ENCODE data around the gene DNAH12. TPM values are rescaled to one million over a fixed set of nuclear protein-coding genes. Genes with fewer than 3 reads are reported as not detected.

The DNAH12 gene
- total and polyA plus RNA-seq, 2 experiments from 2014 or later = not detected

GRCh38 chr3:57274845-57275244 is 269.3 kb downstream of the DNAH12 start (continued):
- TF ChIP-seq, protein P1, sequence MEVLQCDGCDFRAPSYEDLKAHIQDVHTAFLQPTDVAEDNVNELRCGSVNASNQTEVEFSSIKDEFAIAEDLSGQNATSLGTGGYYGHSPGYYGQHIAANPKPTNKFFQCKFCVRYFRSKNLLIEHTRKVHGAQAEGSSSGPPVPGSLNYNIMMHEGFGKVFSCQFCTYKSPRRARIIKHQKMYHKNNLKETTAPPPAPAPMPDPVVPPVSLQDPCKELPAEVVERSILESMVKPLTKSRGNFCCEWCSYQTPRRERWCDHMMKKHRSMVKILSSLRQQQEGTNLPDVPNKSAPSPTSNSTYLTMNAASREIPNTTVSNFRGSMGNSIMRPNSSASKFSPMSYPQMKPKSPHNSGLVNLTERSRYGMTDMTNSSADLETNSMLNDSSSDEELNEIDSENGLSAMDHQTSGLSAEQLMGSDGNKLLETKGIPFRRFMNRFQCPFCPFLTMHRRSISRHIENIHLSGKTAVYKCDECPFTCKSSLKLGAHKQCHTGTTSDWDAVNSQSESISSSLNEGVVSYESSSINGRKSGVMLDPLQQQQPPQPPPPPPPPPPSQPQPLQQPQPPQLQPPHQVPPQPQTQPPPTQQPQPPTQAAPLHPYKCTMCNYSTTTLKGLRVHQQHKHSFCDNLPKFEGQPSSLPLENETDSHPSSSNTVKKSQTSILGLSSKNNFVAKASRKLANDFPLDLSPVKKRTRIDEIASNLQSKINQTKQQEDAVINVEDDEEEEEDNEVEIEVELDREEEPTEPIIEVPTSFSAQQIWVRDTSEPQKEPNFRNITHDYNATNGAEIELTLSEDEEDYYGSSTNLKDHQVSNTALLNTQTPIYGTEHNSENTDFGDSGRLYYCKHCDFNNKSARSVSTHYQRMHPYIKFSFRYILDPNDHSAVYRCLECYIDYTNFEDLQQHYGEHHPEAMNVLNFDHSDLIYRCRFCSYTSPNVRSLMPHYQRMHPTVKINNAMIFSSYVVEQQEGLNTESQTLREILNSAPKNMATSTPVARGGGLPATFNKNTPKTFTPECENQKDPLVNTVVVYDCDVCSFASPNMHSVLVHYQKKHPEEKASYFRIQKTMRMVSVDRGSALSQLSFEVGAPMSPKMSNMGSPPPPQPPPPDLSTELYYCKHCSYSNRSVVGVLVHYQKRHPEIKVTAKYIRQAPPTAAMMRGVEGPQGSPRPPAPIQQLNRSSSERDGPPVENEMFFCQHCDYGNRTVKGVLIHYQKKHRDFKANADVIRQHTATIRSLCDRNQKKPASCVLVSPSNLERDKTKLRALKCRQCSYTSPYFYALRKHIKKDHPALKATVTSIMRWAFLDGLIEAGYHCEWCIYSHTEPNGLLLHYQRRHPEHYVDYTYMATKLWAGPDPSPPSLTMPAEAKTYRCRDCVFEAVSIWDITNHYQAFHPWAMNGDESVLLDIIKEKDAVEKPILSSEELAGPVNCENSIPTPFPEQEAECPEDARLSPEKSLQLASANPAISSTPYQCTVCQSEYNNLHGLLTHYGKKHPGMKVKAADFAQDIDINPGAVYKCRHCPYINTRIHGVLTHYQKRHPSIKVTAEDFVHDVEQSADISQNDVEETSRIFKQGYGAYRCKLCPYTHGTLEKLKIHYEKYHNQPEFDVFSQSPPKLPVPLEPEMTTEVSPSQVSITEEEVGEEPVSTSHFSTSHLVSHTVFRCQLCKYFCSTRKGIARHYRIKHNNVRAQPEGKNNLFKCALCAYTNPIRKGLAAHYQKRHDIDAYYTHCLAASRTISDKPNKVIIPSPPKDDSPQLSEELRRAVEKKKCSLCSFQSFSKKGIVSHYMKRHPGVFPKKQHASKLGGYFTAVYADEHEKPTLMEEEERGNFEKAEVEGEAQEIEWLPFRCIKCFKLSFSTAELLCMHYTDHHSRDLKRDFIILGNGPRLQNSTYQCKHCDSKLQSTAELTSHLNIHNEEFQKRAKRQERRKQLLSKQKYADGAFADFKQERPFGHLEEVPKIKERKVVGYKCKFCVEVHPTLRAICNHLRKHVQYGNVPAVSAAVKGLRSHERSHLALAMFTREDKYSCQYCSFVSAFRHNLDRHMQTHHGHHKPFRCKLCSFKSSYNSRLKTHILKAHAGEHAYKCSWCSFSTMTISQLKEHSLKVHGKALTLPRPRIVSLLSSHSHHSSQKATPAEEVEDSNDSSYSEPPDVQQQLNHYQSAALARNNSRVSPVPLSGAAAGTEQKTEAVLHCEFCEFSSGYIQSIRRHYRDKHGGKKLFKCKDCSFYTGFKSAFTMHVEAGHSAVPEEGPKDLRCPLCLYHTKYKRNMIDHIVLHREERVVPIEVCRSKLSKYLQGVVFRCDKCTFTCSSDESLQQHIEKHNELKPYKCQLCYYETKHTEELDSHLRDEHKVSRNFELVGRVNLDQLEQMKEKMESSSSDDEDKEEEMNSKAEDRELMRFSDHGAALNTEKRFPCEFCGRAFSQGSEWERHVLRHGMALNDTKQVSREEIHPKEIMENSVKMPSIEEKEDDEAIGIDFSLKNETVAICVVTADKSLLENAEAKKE (CRISPR knock-in tag; IDR thresholded peaks at IDR 0.05) = no peak
- TF ChIP-seq EZH2phosphoT487 (IDR thresholded peaks at IDR 0.05; ENCODE audit: unreplicated experiment) = no peak
- TF ChIP-seq EZH2 (IDR thresholded peaks at IDR 0.05; ENCODE audit: low read depth, unreplicated experiment) = no peak
- TF ChIP-seq CREB1 (CRISPR knock-in tag; IDR thresholded peaks at IDR 0.05; ENCODE audit: low read depth) = no peak
- TF ChIP-seq, protein P2, sequence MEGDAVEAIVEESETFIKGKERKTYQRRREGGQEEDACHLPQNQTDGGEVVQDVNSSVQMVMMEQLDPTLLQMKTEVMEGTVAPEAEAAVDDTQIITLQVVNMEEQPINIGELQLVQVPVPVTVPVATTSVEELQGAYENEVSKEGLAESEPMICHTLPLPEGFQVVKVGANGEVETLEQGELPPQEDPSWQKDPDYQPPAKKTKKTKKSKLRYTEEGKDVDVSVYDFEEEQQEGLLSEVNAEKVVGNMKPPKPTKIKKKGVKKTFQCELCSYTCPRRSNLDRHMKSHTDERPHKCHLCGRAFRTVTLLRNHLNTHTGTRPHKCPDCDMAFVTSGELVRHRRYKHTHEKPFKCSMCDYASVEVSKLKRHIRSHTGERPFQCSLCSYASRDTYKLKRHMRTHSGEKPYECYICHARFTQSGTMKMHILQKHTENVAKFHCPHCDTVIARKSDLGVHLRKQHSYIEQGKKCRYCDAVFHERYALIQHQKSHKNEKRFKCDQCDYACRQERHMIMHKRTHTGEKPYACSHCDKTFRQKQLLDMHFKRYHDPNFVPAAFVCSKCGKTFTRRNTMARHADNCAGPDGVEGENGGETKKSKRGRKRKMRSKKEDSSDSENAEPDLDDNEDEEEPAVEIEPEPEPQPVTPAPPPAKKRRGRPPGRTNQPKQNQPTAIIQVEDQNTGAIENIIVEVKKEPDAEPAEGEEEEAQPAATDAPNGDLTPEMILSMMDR (conservative IDR thresholded peaks at IDR 0.05; ENCODE audit: low read depth in 2 of 2) = no peak

DNA sequence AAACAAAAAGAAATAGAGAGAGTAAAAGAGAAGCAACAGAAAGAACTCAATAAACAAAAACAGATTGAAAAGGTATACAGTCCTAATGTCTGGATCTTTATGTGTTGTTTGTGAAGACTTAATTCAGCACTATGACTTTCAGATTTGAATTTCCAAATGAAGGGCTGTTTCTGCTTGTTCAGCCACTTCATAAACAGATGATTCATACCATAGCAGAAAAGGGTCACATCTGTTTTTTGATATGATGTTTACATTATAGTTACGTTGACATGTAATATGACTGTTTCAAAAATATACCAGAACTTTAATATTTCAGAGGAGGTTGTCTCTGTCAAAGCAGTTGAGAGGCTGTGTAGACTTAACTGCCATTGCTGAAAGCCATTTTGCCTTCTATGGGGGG is 275.7 kb downstream of the DNAH12 start:
- no peak overlapping the region for H3K4me2 ChIP-seq
- H3F3A ChIP-seq (replicated peaks; ENCODE audit: low read depth) = no peaks in the 10 kb centered on the region
- no peak for DNase-seq (ENCODE audit: low spot score)
- peaks cover 39% of the 10 kb centered on the region for H3K36me3 Mint-ChIP-seq (ENCODE audit: low read depth)
- no peaks in the 10 kb centered on the region for H3K4me1 ChIP-seq (ENCODE audit: insufficient read depth)
- H3K79me2 ChIP-seq (replicated peaks; ENCODE audit: insufficient read depth) = no peaks in the 10 kb centered on the region
- peaks cover 6% of the 10 kb centered on the region; the same call in 1 of the 2 replicates for H4K20me1 ChIP-seq (replicated peaks; ENCODE audit: insufficient read depth)
- H3K36me3 ChIP-seq (ENCODE audit: insufficient read depth) = peaks cover 18% of the 10 kb centered on the region
- H3K27ac ChIP-seq (ENCODE audit: low read depth) = no peak overlapping the region
- TF ChIP-seq, protein P2 (conservative IDR thresholded peaks at IDR 0.05; ENCODE audit: low read depth in 2 of 2) = no peak
- TF ChIP-seq STAT1 (IDR thresholded peaks at IDR 0.05; ENCODE audit: unreplicated experiment) = no peak
- TF ChIP-seq NANOG (IDR thresholded peaks at IDR 0.05; ENCODE audit: borderline replicate concordance) = no peak
- H3K4me3 ChIP-seq = no peak overlapping the region
- no peak overlapping the region for H3K4me3 Mint-ChIP-seq
- no peak for ATAC-seq
- no peak overlapping the region for H3K27ac Mint-ChIP-seq
- no peak overlapping the region for H2AFZ ChIP-seq
- H3K9me3 Mint-ChIP-seq = peaks cover 2% of the 10 kb centered on the region; the same call in 2 of the 3 replicates
- no peaks in the 10 kb centered on the region for H3K9me2 ChIP-seq (ENCODE audit: insufficient read depth)
- H3K4me1 Mint-ChIP-seq = no peaks in the 10 kb centered on the region
- peaks cover 2% of the 10 kb centered on the region for H3K27me3 Mint-ChIP-seq (ENCODE audit: insufficient read depth, low read depth, poor library complexity)
- H3K27me3 ChIP-seq (ENCODE audit: insufficient read depth) = no peaks in the 10 kb centered on the region

Measured in GM23338 (cell line).